ENCODE results near the gene MSRB3.
A peak's percentile ranks its signal among the peaks of the same experiment; 100 is the strongest.

Gene MSRB3

GRCh38 chr12:65324551-65324950, 46.1 kb downstream of the MSRB3 start:
- no peak for DNase-seq

GRCh38 chr12:65325183-65325582, 46.7 kb downstream of the MSRB3 start:
- no peak for DNase-seq

GRCh38 chr12:65326616-65327015, 48.1 kb downstream of the MSRB3 start:
- no peak for DNase-seq

- peak; percentile 31 for DNase-seq
Observed at GRCh38 chr12:65327207-65328076, 49.0 kb downstream of the MSRB3 start.

GRCh38 chr12:65329721-65330120, 51.2 kb downstream of the MSRB3 start:
- DNase-seq: no peak

GRCh38 chr12:65330331-65330730, 51.8 kb downstream of the MSRB3 start:
- DNase-seq: peak; percentile 36

GRCh38 chr12:65331456-65331855, 53.0 kb downstream of the MSRB3 start:
- no peak for DNase-seq

- no peak for DNase-seq
Observed at GRCh38 chr12:65333649-65334048, 55.2 kb downstream of the MSRB3 start.

GRCh38 chr12:65334521-65334920, 56.0 kb downstream of the MSRB3 start:
- DNase-seq: no peak

- DNase-seq: peak; percentile 52
Observed at GRCh38 chr12:65335021-65335714, 56.7 kb downstream of the MSRB3 start.

- DNase-seq: no peak
Observed at GRCh38 chr12:65335981-65336380, 57.5 kb downstream of the MSRB3 start.

- DNase-seq: no peak
Observed at GRCh38 chr12:65339161-65339560, 60.7 kb downstream of the MSRB3 start.

GRCh38 chr12:65343230-65343629, 64.7 kb downstream of the MSRB3 start:
- no peak for DNase-seq

GRCh38 chr12:65343801-65344200, 65.3 kb downstream of the MSRB3 start:
- DNase-seq: no peak

GRCh38 chr12:65355461-65355860, 77.0 kb downstream of the MSRB3 start:
- DNase-seq: no peak

GRCh38 chr12:65362234-65363031, 84.0 kb downstream of the MSRB3 start:
- no peak for DNase-seq

GRCh38 chr12:65364046-65364445, 85.6 kb downstream of the MSRB3 start:
- DNase-seq: no peak

GRCh38 chr12:65367396-65367795, 88.9 kb downstream of the MSRB3 start:
- no peak for DNase-seq

GRCh38 chr12:65368055-65368454, 89.6 kb downstream of the MSRB3 start:
- no peak for DNase-seq

GRCh38 chr12:65372574-65372973, 94.1 kb downstream of the MSRB3 start:
- no peak for DNase-seq

- no peak for DNase-seq
Observed at GRCh38 chr12:65384240-65384639, 105.8 kb downstream of the MSRB3 start.

- DNase-seq: no peak
Observed at GRCh38 chr12:65387396-65387795, 108.9 kb downstream of the MSRB3 start.

- DNase-seq: no peak
Observed at GRCh38 chr12:65389436-65389835, 111.0 kb downstream of the MSRB3 start.

Measured in right kidney (tissue), 1 donor.